Endothelial cell of umbilical vein (primary cell): ENCODE data around the gene RYR3. TPM values are rescaled to one million over a fixed set of nuclear protein-coding genes. Genes with fewer than 3 reads are reported as not detected.
"Not testable (repeated sequence)": the region's sequence is repeated elsewhere in the genome, so short reads cannot be mapped to it uniquely, and the experiment has no call there.

Experiments used
- BruUV-seq: library from RNA; stranded (reverse); fragments of 400-500 nt; replicated peaks from 2 replicates; lab custom pipeline; 2021; lab: Mats Ljungman, UMichigan
- CTCF ChIA-PET: fragments of 300-600, 350-600 bp; sonication (Branson Sonifier 250); formaldehyde crosslinking; loops from one replicate; lab custom pipeline; 2021; ENCODE audit warnings: antibody characterized with exemption, inconsistent platforms; lab: Charles Lee
- POLR2A ChIA-PET: fragments of 300-600, 350-600 bp; sonication (Branson Sonifier 250); formaldehyde crosslinking; loops from one replicate; lab custom pipeline; 2021; ENCODE audit warnings: antibody characterized with exemption, inconsistent platforms; lab: Charles Lee
- DNase-seq: peaks from one replicate; pipeline ENCODE4 v3.0.0-alpha.2; 2011; ENCODE audit warnings: low read depth, low spot score
- FAIRE-seq: peaks from 2 replicates; lab custom pipeline; 2011; peaks lifted over from hg19 to GRCh38; lab: Jason Lieb, UNC
- H2AFZ ChIP-seq: 2 replicates; pipeline ENCODE4 v1.6.0; 2012; ENCODE audit warnings: low read depth, low read length, control low read depth, inconsistent platforms
- H3K27ac ChIP-seq: 2 replicates; pipeline ENCODE4 v1.5.1; 2011; ENCODE audit warnings: low read depth, mild to moderate bottlenecking, control low read depth, low read length, moderate library complexity; ENCODE audit not compliant: insufficient read depth
- H3K27me3 ChIP-seq, 2 experiments: 2 replicates each; pipeline versions ENCODE4 v1.6.0 to v1.6.1; 2011; ENCODE audit warnings: low read length in 2 of 2, mixed read lengths in 1 of 2; ENCODE audit not compliant: control insufficient read depth in 2 of 2, insufficient read depth in 2 of 2
- H3K36me3 ChIP-seq, 2 experiments: 2 replicates in 1 of 2; 3 replicates in 1 of 2; pipeline ENCODE4 v1.5.1; 2011; ENCODE audit warnings: low read length in 2 of 2, mild to moderate bottlenecking in 1 of 2, moderate library complexity in 1 of 2; ENCODE audit not compliant: control insufficient read depth in 2 of 2, insufficient read depth in 2 of 2; ENCODE audit errors: extremely low read depth in 1 of 2
- H3K4me1 ChIP-seq: 3 replicates; pipeline ENCODE4 v1.5.1; 2011; ENCODE audit warnings: mild to moderate bottlenecking, low read length; ENCODE audit not compliant: control insufficient read depth, insufficient read depth; ENCODE audit errors: extremely low read depth
- H3K4me2 ChIP-seq: 2 replicates; pipeline ENCODE4 v1.6.1; 2011; ENCODE audit warnings: low read length, control low read depth, mixed read lengths; ENCODE audit not compliant: insufficient read depth
- H3K4me3 ChIP-seq, 3 experiments: fragments of 200-600 bp in 1 of 3; sonication (generic), shearing (Covaris generic) in 1 of 3; replicated peaks in 1 of 3; 2 replicates each; pipeline ENCODE4 v1.5.1; 2011 to 2016; ENCODE audit warnings: control low read depth in 3 of 3, low read length in 3 of 3, mild to moderate bottlenecking in 2 of 3, inconsistent platforms in 1 of 3, low read depth in 1 of 3, moderate library complexity in 1 of 3; ENCODE audit not compliant: insufficient read depth in 1 of 3
- H3K79me2 ChIP-seq: 2 replicates; pipeline ENCODE4 v1.6.0; 2012; ENCODE audit warnings: low read length, inconsistent platforms; ENCODE audit not compliant: control insufficient read depth, insufficient read depth
- H3K9ac ChIP-seq: replicated peaks from 2 replicates; pipeline ENCODE3; 2011; ENCODE audit warnings: low read length, control low read depth; ENCODE audit not compliant: insufficient read depth; ENCODE audit errors: extremely low read depth
- H3K9me1 ChIP-seq: replicated peaks from 3 replicates; pipeline ENCODE4 v1.6.0; 2011; ENCODE audit warnings: mild to moderate bottlenecking, low read length; ENCODE audit not compliant: control insufficient read depth, insufficient read depth; ENCODE audit errors: extremely low read depth
- H3K9me3 ChIP-seq: replicated peaks from 2 replicates; pipeline ENCODE4 v1.5.1; 2012; ENCODE audit warnings: low read length, inconsistent platforms; ENCODE audit not compliant: control insufficient read depth, insufficient read depth
- H4K20me1 ChIP-seq: replicated peaks from 2 replicates; pipeline ENCODE3; 2011; ENCODE audit warnings: mild to moderate bottlenecking, low read length; ENCODE audit not compliant: control insufficient read depth, insufficient read depth; ENCODE audit errors: extremely low read depth
- FOS ChIP-seq: IDR thresholded peaks from 2 replicates; pipeline ENCODE4 v1.6.1; 2011; ENCODE audit warnings: mild to moderate bottlenecking, low read length, moderate library complexity, borderline replicate concordance; ENCODE audit not compliant: insufficient read depth
- MYC ChIP-seq: IDR thresholded peaks from one replicate; pipeline ENCODE4 v1.6.1; 2011; ENCODE audit warnings: mild to moderate bottlenecking, low read depth, low read length
- POLR2AphosphoS5 ChIP-seq: IDR thresholded peaks from 2 replicates; pipeline ENCODE4 v1.6.1; 2012; ENCODE audit warnings: low read depth, mild to moderate bottlenecking, control low read depth, low read length, moderate library complexity; ENCODE audit not compliant: insufficient read depth
- dilution Hi-C: fragments of 300-500 bp; cut with MboI; formaldehyde crosslinking; loops from one replicate; pipeline ENCODE4 v1.15.0; 2019; ENCODE audit warnings: low sequenced_read_pairs; ENCODE audit not compliant: extremely low pct_ligation_motif_present
- intact Hi-C: fragments of 100-400 bp; cut with micrococcal nuclease; formaldehyde crosslinking; loops from one replicate; pipeline ENCODE4 v1.10.0; 2022
- polyA plus RNA-seq, 4 experiments: library from polyadenylated mRNA; depleted of rRNA in 3 of 4; stranded (reverse) in 3 of 4; unstranded in 1 of 4; fragments of >200 nt; gene quantifications; 2 replicates each; pipeline versions ENCODE4 v1.2.1 to v1.2.3, GENCODE V29; 2011 to 2012; ENCODE audit warnings: missing spikeins in 1 of 4
- total RNA-seq: library from RNA; stranded (reverse); gene quantifications from 2 replicates; pipeline ENCODE4 v1.2.3, GENCODE V29; 2021

Gene RYR3
- total and polyA plus RNA-seq, 2 donors (not counting 3 experiments of a cell fraction or from before 2014, with no cell fraction given): not detected

- dilution Hi-C loops (no loop called here), intact Hi-C loops (no loop called here)
- no peaks in the 10 kb centered on the region for H3K36me3 ChIP-seq
- POLR2A ChIA-PET: no interaction called here
- no peaks in the 10 kb centered on the region for H3K9me3 ChIP-seq
- no peak overlapping the region for H3K27ac ChIP-seq
- no peaks in the 10 kb centered on the region for H4K20me1 ChIP-seq
- no peak overlapping the region for H3K9ac ChIP-seq
- BruUV-seq: no TSS peak
- TF ChIP-seq FOS (no peak), MYC (no peak), POLR2AphosphoS5 (no peak)
- no peak overlapping the region for H2AFZ ChIP-seq
- H3K79me2 ChIP-seq: no peaks in the 10 kb centered on the region
- DNase-seq: no peak
- H3K4me3 ChIP-seq: no peak overlapping the region
- CTCF ChIA-PET: no interaction called here
- H3K27me3 ChIP-seq: no peaks in the 10 kb centered on the region
- FAIRE-seq: no peak
- no peaks in the 10 kb centered on the region for H3K9me1 ChIP-seq
- H3K4me2 ChIP-seq: no peak overlapping the region
- no peaks in the 10 kb centered on the region for H3K4me1 ChIP-seq
Observed at GRCh38 chr15:33592864-33593263, 282.1 kb downstream of the RYR3 start.

- H3K9me1 ChIP-seq, intact Hi-C loops, H3K9me3 ChIP-seq, H3K9ac ChIP-seq, DNase-seq, H3K79me2 ChIP-seq, FAIRE-seq, H2AFZ ChIP-seq, POLR2A ChIA-PET, dilution Hi-C loops, H3K4me1 ChIP-seq, H3K27ac ChIP-seq, H4K20me1 ChIP-seq, H3K4me3 ChIP-seq, H3K4me2 ChIP-seq, BruUV-seq, H3K36me3 ChIP-seq, H3K27me3 ChIP-seq: not testable (repeated sequence)
- CTCF ChIA-PET: interaction anchor here (1.3 kb wide), 1 partner anchor 11 kb away, joined by 4 read pairs; no protein-coding TSS in a partner anchor
Observed at GRCh38 chr15:33598382-33598781, 287.6 kb downstream of the RYR3 start.
